GM18873 (cell line): ENCODE measurements around the gene GREM1.

Experiments used
- ATAC-seq: cut with Tn5 transposase; IDR thresholded peaks from one replicate; pipeline ENCODE4 v1.9.1; 2021; ENCODE audit warnings: mild to moderate bottlenecking, moderate library complexity, moderate number of reproducible peaks; ENCODE audit not compliant: unreplicated experiment, low FRiP score

The GREM1 gene

GRCh38 chr15:32775103-32775502 is 57.3 kb downstream of the GREM1 start:
- ATAC-seq = no peak

DNA sequence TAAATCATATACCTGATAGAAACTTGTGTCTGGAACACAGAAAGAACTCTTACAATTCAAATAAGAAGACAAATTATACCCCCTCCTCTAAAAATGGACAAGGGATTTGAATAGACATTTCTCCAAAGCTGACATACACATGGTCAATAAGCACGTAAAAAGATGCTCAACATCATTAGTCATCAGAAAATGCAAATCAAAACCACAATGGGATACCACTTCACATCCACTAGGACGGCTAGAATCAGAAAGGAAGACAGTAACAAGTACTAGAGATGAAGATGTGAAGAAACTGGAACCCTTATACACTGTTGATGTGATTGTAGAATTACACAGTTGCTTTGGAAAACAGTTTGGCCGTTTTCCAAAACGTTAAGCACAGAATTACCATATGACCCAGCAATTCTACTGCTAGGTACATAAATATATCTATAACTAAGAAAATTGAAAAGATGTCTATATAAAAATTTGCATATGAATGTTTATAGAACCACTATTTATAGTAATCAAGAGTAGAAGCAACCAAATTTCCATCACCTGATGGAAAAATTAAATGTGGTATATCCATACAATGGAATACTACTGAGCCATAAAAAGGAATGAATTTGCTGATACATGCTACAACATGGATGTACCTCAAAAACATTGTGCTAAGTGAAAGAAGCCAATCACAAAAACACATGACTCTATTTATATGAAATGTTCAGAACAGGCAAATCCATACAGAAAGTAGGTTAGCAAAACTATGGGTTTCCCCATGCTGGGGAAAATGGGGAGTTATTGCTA is 60.8 kb downstream of the GREM1 start:
- no peak for ATAC-seq

GRCh38 chr15:32781781-32782180 is 64.0 kb downstream of the GREM1 start:
- no peak for ATAC-seq

GRCh38 chr15:32784581-32784980 is 66.8 kb downstream of the GREM1 start:
- ATAC-seq = no peak

- no peak for ATAC-seq
Measured at GRCh38 chr15:32786906-32787305, 69.1 kb downstream of the GREM1 start.

DNA sequence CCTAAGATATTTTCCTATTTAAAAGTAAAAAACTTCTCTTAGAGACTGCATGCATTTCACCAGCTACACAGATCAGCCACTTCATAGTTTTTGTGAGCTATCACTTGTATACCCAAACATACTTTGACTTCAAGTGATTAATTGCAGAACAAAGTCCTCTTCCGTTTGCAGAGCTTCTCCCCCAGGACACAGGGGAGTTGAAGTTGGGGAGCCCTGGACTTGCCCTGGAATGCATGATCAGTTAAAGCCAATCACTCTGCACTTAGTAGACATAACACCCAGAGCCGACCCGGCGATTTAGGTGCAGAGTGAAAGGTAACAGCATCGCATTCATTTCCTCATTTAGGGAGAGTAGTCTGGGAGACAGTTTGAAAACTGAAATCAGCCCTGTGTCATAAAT is 70.1 kb downstream of the GREM1 start:
- ATAC-seq = no peak

GRCh38 chr15:32790352-32790999 is 72.7 kb downstream of the GREM1 start:
- ATAC-seq = no peak

- ATAC-seq = no peak
Measured at GRCh38 chr15:32792436-32792835, 74.6 kb downstream of the GREM1 start.
